ENCODE results near the gene MTHFS. TPM values are rescaled to one million over a fixed set of nuclear protein-coding genes. Genes with fewer than 3 reads are reported as not detected.

Gene MTHFS
- total and polyA plus RNA-seq, 8 donors = 20.6 to 40.1 (median 24.7) TPM

GRCh38 chr15:79922512-79923078 is 25.8 kb upstream of the MTHFS start:
- Histone ChIP-seq H3K4me3 (peak overlapping the region; percentile 94 to 100), H3K27me3 (no peaks in the 10 kb centered on the region), H3K27ac (peak overlapping the region; percentile 96 to 99), H3K9me3 (peaks cover 0 to 41% of the 10 kb centered on the region in 2 donors), H3K4me1 (peaks cover 0 to 13% of the 10 kb centered on the region in 2 donors), H3K36me3 (peaks cover 0 to 40% of the 10 kb centered on the region in 2 donors)
- ATAC-seq (no peak), DNase-seq (peak in 1 of 4 donors; percentile 32)
- TF ChIP-seq, protein P1, sequence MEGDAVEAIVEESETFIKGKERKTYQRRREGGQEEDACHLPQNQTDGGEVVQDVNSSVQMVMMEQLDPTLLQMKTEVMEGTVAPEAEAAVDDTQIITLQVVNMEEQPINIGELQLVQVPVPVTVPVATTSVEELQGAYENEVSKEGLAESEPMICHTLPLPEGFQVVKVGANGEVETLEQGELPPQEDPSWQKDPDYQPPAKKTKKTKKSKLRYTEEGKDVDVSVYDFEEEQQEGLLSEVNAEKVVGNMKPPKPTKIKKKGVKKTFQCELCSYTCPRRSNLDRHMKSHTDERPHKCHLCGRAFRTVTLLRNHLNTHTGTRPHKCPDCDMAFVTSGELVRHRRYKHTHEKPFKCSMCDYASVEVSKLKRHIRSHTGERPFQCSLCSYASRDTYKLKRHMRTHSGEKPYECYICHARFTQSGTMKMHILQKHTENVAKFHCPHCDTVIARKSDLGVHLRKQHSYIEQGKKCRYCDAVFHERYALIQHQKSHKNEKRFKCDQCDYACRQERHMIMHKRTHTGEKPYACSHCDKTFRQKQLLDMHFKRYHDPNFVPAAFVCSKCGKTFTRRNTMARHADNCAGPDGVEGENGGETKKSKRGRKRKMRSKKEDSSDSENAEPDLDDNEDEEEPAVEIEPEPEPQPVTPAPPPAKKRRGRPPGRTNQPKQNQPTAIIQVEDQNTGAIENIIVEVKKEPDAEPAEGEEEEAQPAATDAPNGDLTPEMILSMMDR (IDR thresholded peaks at IDR 0.05) = no peak
- intact Hi-C loops (cut with DNase I) = no loop called here

DNA sequence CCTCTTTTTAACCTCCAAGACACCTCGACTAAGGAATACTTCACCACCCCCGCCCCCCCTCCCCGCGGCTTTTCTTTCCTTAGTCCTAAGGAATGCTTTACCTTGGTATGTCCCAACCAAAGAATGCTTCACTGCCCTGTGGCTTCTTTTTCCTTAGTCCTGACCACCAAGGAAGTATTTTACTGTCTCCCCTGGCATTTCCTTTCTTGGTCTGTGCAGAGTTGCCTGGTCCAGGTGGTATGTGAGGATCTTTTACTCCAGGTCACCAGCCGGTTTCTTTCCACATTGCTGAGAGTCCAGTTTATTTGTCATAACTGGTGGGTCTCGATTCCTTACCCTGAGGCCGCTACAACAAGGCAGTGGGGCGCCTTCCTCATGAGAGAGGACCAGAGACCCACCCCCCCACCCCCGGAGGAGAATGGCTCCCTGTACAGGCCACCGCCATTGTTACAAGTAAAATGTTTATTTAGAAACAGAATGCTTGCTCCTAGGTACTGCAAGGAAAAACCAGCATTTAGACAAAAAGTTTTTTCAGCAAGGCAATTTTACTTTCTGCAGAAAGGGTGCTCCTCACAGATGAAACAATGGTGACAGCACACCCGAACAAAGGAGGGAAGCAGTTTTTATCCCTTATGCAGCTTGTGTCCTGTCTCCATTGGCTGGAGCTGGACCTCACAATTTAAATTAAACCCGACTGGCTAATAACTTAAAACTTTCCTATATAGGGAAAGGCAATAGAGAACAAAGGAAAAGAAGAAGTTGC is 23.1 kb upstream of the MTHFS start:
- TF ChIP-seq, protein P1 (IDR thresholded peaks at IDR 0.05) = no peak
- Histone ChIP-seq H3K27ac (no peak overlapping the region), H3K27me3 (no peaks in the 10 kb centered on the region), H3K9me3 (peaks cover 0 to 68% of the 10 kb centered on the region in 2 donors), H3K36me3 (peaks cover 0 to 49% of the 10 kb centered on the region in 2 donors), H3K4me3 (no peak overlapping the region), H3K4me1 (peaks cover 0 to 13% of the 10 kb centered on the region in 2 donors)
- intact Hi-C loops (cut with DNase I) = no loop called here
- no peak for DNase-seq
- no peak for ATAC-seq

DNA sequence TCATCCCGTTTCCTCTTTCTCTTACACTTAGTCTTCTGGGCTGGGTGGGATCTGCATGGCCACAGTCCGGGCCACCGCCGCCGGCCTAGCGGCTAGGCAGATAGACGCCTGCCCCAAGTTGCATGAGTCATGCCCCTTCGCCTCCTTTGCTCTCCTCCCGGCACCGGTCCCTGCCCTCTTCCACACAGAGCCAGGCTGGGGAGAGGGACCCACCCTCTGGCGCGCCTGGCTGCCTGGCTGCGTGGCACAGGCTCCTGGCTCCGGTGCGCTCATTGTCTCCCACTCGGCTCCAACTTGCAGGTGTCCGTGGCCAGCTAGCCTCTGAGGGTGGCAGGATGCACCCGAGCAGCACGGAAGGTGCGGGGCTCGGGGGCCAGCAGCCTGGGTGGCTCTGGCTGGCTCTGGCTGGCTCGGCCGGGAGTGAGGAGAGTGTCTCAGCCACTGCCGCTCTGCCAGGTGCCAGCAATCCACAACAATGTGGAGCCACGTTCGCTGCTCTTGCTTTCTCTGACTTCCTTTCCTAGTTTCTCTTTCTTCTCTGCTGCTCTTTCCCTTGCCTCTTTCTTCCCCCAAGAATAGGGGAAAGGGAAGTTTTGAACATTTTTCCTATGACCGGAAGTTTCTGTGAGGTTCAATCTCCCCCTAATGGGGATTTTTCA is 22.4 kb upstream of the MTHFS start:
- no peak overlapping the region for H3K4me3 ChIP-seq
- intact Hi-C loops (cut with DNase I) = no loop called here
- DNase-seq (peak in 1 of 4 donors; percentile 68), ATAC-seq (no peak)
- H3K9me3 ChIP-seq = peaks cover 0 to 75% of the 10 kb centered on the region in 2 donors
- TF ChIP-seq, protein P1 (IDR thresholded peaks at IDR 0.05) = no peak
- H3K27ac ChIP-seq = no peak overlapping the region
- peaks cover 0 to 9% of the 10 kb centered on the region in 2 donors for H3K4me1 ChIP-seq
- H3K27me3 ChIP-seq = no peaks in the 10 kb centered on the region
- H3K36me3 ChIP-seq = peaks cover 0 to 54% of the 10 kb centered on the region in 2 donors

DNA sequence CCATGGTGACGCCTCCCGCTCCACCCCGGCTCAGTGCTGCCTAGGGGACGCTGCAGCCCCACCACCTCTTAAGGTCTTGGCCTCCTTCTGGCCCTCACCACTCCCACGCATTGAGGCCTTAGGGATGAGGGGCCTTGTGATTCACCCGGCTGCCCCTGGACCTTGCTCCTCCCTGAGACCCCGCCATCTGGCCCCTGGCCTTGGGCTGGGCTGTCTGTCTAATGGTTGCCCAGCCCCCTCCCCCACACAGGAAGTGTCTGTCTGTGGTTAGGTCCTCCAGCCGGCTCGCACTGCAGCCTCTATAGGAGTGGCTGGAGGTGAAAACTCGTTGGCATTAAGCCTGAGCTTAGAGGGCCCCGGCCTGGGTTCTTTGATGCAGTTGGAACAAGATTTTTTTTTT is 21.5 kb upstream of the MTHFS start:
- Histone ChIP-seq H3K27me3 (no peaks in the 10 kb centered on the region), H3K36me3 (peaks cover 0 to 62% of the 10 kb centered on the region in 2 donors), H3K9me3 (peaks cover 0 to 84% of the 10 kb centered on the region in 2 donors), H3K27ac (no peak overlapping the region), H3K4me3 (no peak overlapping the region), H3K4me1 (peaks cover 0 to 8% of the 10 kb centered on the region in 2 donors)
- TF ChIP-seq, protein P1 (IDR thresholded peaks at IDR 0.05) = no peak
- intact Hi-C loops (cut with DNase I) = no loop called here
- peak in 1 of 4 donors; percentile 58 for DNase-seq
- no peak for ATAC-seq

Measured in left lung (tissue), 10 donors.